Endothelial cell (in vitro differentiated cells): ENCODE data around the gene PSTPIP2. TPM values are rescaled to one million over a fixed set of nuclear protein-coding genes. Genes with fewer than 3 reads are reported as not detected.

Experiments used
- DNase-seq: peaks from one replicate; pipeline ENCODE4 v3.0.0; 2021; ENCODE audit warnings: low spot score
- H3K27ac Mint-ChIP-seq: one replicate; pipeline ENCODE4 v1.8.0; 2021; ENCODE audit warnings: mixed read lengths, inconsistent platforms; ENCODE audit not compliant: unreplicated experiment
- H3K27me3 Mint-ChIP-seq: one replicate; pipeline ENCODE4 v1.8.0; 2021; ENCODE audit warnings: mild to moderate bottlenecking, moderate library complexity, mixed read lengths, inconsistent platforms; ENCODE audit not compliant: unreplicated experiment
- H3K36me3 Mint-ChIP-seq: one replicate; pipeline ENCODE4 v1.8.0; 2021; ENCODE audit warnings: mild to moderate bottlenecking, low read depth, mixed read lengths, inconsistent platforms; ENCODE audit not compliant: unreplicated experiment
- H3K4me1 Mint-ChIP-seq: one replicate; pipeline ENCODE4 v1.8.0; 2021; ENCODE audit warnings: mild to moderate bottlenecking, mixed read lengths, inconsistent platforms; ENCODE audit not compliant: unreplicated experiment
- H3K4me3 Mint-ChIP-seq: one replicate; pipeline ENCODE4 v1.8.0; 2021; ENCODE audit warnings: mild to moderate bottlenecking, mixed read lengths, inconsistent platforms; ENCODE audit not compliant: unreplicated experiment
- H3K9me3 Mint-ChIP-seq: one replicate; pipeline ENCODE4 v1.8.0; 2021; ENCODE audit warnings: mixed read lengths, inconsistent platforms; ENCODE audit not compliant: unreplicated experiment
- total RNA-seq: library from RNA; stranded (reverse); fragmentation: NEBNext Ultra II Directional; extraction: Animal tissue kit (Norgen Biotek cat#: 25700); gene quantifications from one replicate; pipeline ENCODE4 v1.2.1, GENCODE V29; 2021; ENCODE audit not compliant: unreplicated experiment
- TF ChIP-seq, protein P1 (sequence below): fragments of 200-600 bp; sonication (generic); IDR thresholded peaks from one replicate; pipeline ENCODE4 v1.5.0; 2021; ENCODE audit warnings: antibody characterized with exemption; ENCODE audit not compliant: unreplicated experiment

Gene PSTPIP2
- total RNA-seq, 1 donor from 2014 or later: 7.8 TPM

DNA sequence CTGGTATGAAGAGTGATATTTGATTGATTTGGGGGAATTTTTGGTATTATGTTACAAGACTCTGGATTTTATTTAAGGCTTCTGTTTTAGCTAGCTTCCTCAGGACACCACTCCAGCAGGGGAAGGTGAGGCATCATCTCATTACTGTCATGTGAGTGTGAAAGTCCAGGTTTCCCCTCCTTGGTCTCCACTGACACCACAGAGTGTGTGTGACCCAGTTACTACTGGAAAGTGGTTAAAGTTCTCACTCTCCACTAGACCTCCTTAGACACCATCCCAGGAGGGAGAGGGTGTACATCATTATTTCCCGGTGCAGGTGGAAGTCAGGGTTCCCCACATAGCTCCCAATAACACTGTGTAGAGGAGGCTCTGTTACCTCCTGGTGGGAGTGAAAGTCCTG, 69.1 kb downstream of the PSTPIP2 start:
- Mint-ChIP-seq H3K4me3 (peak overlapping the region; percentile 0), H3K27ac (no peak overlapping the region), H3K9me3 (no peaks in the 10 kb centered on the region), H3K27me3 (peaks cover 9% of the 10 kb centered on the region), H3K4me1 (peaks cover 21% of the 10 kb centered on the region), H3K36me3 (peaks cover 5% of the 10 kb centered on the region)
- no peak for DNase-seq
- TF ChIP-seq, protein P1, sequence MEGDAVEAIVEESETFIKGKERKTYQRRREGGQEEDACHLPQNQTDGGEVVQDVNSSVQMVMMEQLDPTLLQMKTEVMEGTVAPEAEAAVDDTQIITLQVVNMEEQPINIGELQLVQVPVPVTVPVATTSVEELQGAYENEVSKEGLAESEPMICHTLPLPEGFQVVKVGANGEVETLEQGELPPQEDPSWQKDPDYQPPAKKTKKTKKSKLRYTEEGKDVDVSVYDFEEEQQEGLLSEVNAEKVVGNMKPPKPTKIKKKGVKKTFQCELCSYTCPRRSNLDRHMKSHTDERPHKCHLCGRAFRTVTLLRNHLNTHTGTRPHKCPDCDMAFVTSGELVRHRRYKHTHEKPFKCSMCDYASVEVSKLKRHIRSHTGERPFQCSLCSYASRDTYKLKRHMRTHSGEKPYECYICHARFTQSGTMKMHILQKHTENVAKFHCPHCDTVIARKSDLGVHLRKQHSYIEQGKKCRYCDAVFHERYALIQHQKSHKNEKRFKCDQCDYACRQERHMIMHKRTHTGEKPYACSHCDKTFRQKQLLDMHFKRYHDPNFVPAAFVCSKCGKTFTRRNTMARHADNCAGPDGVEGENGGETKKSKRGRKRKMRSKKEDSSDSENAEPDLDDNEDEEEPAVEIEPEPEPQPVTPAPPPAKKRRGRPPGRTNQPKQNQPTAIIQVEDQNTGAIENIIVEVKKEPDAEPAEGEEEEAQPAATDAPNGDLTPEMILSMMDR: no peak

DNA sequence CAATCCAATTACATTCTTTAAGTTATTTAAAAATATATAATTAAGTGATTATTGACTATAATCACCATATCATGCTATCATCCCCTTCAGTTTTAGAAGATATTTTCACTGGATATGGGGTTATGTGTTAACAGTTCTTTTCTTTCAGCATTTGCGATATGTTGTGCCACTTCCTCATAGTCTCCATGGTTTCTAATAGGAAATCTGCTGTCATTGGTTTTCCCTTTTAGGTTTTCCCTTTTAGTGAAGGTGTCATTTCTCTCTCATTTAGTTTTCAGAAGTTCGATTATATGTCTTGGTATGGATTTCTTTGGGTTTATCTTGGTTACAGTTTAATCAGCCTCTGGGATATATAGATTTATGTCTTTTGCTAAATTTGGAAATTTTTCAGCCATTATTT, 70.2 kb downstream of the PSTPIP2 start:
- H3K9me3 Mint-ChIP-seq: no peaks in the 10 kb centered on the region
- peaks cover 5% of the 10 kb centered on the region for H3K36me3 Mint-ChIP-seq
- peaks cover 7% of the 10 kb centered on the region for H3K27me3 Mint-ChIP-seq
- TF ChIP-seq, protein P1: no peak
- H3K27ac Mint-ChIP-seq: no peak overlapping the region
- no peak overlapping the region for H3K4me3 Mint-ChIP-seq
- DNase-seq: no peak
- peaks cover 24% of the 10 kb centered on the region for H3K4me1 Mint-ChIP-seq

GRCh38 chr18:46001074-46001473, 71.0 kb downstream of the PSTPIP2 start:
- peaks cover 24% of the 10 kb centered on the region for H3K4me1 Mint-ChIP-seq
- H3K4me3 Mint-ChIP-seq: no peak overlapping the region
- H3K27ac Mint-ChIP-seq: no peak overlapping the region
- H3K27me3 Mint-ChIP-seq: peaks cover 4% of the 10 kb centered on the region
- TF ChIP-seq, protein P1: no peak
- H3K36me3 Mint-ChIP-seq: peaks cover 5% of the 10 kb centered on the region
- no peaks in the 10 kb centered on the region for H3K9me3 Mint-ChIP-seq
- no peak for DNase-seq

GRCh38 chr18:45999536-45999935, 72.5 kb downstream of the PSTPIP2 start:
- peaks cover 5% of the 10 kb centered on the region for H3K36me3 Mint-ChIP-seq
- H3K27ac Mint-ChIP-seq: no peak overlapping the region
- no peak overlapping the region for H3K4me3 Mint-ChIP-seq
- peaks cover 4% of the 10 kb centered on the region for H3K27me3 Mint-ChIP-seq
- DNase-seq: no peak
- no peaks in the 10 kb centered on the region for H3K9me3 Mint-ChIP-seq
- peaks cover 24% of the 10 kb centered on the region for H3K4me1 Mint-ChIP-seq
- TF ChIP-seq, protein P1: no peak

GRCh38 chr18:45998244-45998643, 73.8 kb downstream of the PSTPIP2 start:
- no peaks in the 10 kb centered on the region for H3K9me3 Mint-ChIP-seq
- peaks cover 4% of the 10 kb centered on the region for H3K27me3 Mint-ChIP-seq
- peak overlapping the region; percentile 77 for H3K27ac Mint-ChIP-seq
- no peak overlapping the region for H3K4me3 Mint-ChIP-seq
- no peak for DNase-seq
- TF ChIP-seq, protein P1: no peak
- peaks cover 24% of the 10 kb centered on the region for H3K4me1 Mint-ChIP-seq
- H3K36me3 Mint-ChIP-seq: peaks cover 5% of the 10 kb centered on the region
